Fibroblast of lung (primary cell): ENCODE measurements around the gene ANO7.

Experiments
- EZH2 ChIP-seq: IDR thresholded peaks from 2 replicates; pipeline ENCODE4 v1.5.1; 2012; ENCODE audit warnings: low read length, control low read depth, mild to moderate bottlenecking; ENCODE audit errors: missing control alignments
- TF ChIP-seq, protein P1 (sequence below), 2 donors: IDR thresholded peaks in 1 of 2; conservative IDR thresholded peaks in 1 of 2; 1 replicate in 1 of 2; 2 replicates in 1 of 2; pipeline ENCODE4 v1.5.1; 2011 to 2012; ENCODE audit warnings: low read length in 2 of 2, control low read depth in 1 of 2, inconsistent platforms in 1 of 2, low read depth in 1 of 2, mild to moderate bottlenecking in 1 of 2

DNA sequence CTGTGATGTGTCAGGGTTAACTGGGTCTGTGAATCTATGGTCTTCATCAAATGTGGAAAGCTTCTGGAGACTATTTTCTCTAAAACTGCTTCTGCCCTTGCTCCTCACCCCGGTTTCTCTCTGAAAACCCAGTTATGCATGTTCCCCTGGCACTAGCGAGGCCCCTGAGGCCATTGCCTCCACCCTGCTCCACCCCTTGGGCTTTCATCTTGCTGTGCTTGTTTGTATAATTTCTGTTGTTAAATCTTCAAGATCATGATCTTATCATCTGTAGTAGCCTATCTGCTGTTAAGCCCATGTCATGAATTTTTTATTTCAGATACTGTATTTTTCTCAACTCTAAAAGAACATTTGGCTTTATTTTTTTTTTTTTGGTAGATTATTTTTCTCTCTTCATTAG lies 14.9 kb upstream of the ANO7 start:
- TF ChIP-seq, protein P1, sequence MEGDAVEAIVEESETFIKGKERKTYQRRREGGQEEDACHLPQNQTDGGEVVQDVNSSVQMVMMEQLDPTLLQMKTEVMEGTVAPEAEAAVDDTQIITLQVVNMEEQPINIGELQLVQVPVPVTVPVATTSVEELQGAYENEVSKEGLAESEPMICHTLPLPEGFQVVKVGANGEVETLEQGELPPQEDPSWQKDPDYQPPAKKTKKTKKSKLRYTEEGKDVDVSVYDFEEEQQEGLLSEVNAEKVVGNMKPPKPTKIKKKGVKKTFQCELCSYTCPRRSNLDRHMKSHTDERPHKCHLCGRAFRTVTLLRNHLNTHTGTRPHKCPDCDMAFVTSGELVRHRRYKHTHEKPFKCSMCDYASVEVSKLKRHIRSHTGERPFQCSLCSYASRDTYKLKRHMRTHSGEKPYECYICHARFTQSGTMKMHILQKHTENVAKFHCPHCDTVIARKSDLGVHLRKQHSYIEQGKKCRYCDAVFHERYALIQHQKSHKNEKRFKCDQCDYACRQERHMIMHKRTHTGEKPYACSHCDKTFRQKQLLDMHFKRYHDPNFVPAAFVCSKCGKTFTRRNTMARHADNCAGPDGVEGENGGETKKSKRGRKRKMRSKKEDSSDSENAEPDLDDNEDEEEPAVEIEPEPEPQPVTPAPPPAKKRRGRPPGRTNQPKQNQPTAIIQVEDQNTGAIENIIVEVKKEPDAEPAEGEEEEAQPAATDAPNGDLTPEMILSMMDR (conservative IDR thresholded peaks at IDR 0.05 in 1 of 2, IDR thresholded peaks at IDR 0.05 in 1 of 2; ENCODE audit: low read depth in 1 of 2, low read length in 2 of 2): no peak
- TF ChIP-seq EZH2: no peak
